ENCODE results near the gene KCMF1. TPM values are rescaled to one million over a fixed set of nuclear protein-coding genes. Genes with fewer than 3 reads are reported as not detected.

The KCMF1 gene
- total and polyA plus RNA-seq, 2 of the 13 experiments (the other 11 are each of a cell fraction or from before 2014, with no cell fraction given) = 62.1 to 116 TPM

DNA sequence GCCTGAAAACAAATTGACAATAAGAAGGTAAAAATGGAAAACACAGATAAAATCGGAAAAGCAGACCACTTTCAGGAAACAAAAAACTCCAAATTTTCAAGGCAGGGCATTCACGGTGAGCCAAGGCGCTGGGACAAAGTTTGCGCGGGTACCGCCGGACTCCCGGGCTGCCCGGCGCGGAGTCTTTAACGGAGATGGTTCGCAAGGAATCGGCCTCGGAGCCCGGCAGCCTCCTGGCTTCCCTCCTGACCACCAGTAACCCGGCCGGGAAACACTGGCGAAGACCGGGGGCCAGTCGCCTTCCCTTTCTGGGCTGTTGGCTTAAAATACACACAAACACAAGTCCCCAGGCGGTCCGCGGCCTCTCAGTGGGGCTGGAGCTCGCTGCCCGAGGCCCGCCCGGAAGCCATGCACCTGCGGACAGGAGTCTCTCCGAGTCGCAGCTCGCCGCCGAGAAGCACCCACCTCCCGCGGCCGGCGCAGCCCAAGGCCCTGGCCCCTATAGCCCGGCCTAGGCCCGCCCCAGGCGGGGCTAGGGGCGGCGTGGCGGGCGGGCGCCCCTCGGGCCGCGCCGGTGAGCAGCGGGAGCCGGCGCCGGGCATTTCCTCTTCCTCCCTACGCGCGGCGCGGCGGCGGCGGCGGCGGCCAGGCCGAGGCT lies 622 bp upstream of the KCMF1 start (continued):
- TF ChIP-seq, protein P1, sequence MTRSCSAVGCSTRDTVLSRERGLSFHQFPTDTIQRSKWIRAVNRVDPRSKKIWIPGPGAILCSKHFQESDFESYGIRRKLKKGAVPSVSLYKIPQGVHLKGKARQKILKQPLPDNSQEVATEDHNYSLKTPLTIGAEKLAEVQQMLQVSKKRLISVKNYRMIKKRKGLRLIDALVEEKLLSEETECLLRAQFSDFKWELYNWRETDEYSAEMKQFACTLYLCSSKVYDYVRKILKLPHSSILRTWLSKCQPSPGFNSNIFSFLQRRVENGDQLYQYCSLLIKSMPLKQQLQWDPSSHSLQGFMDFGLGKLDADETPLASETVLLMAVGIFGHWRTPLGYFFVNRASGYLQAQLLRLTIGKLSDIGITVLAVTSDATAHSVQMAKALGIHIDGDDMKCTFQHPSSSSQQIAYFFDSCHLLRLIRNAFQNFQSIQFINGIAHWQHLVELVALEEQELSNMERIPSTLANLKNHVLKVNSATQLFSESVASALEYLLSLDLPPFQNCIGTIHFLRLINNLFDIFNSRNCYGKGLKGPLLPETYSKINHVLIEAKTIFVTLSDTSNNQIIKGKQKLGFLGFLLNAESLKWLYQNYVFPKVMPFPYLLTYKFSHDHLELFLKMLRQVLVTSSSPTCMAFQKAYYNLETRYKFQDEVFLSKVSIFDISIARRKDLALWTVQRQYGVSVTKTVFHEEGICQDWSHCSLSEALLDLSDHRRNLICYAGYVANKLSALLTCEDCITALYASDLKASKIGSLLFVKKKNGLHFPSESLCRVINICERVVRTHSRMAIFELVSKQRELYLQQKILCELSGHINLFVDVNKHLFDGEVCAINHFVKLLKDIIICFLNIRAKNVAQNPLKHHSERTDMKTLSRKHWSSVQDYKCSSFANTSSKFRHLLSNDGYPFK (CRISPR knock-in tag; IDR thresholded peaks at IDR 0.05; ENCODE audit: borderline replicate concordance) = peak; percentile 37; the same call in 1 of the 2 replicates
- 0 out of 2 replicates have a peak, but pooled peaks have one; percentile 59 for TF ChIP-seq ZNF446 (CRISPR knock-in tag; IDR thresholded peaks at IDR 0.05)
- no peak for TF ChIP-seq IRF2 (CRISPR knock-in tag; IDR thresholded peaks at IDR 0.05)
- TF ChIP-seq NKX3-1 (CRISPR knock-in tag; IDR thresholded peaks at IDR 0.05) = 0 out of 2 replicates have a peak, but pooled peaks have one; percentile 19
- TF ChIP-seq MXI1 (IDR thresholded peaks at IDR 0.05; ENCODE audit: borderline replicate concordance, low read depth, low read length) = 0 out of 3 replicates have a peak, but pooled peaks have one; percentile 34
- TF ChIP-seq SRSF1 (optimal IDR thresholded peaks at IDR 0.05; ENCODE audit: low read depth, low read length) = peak; percentile 86
- TF ChIP-seq, protein P2, sequence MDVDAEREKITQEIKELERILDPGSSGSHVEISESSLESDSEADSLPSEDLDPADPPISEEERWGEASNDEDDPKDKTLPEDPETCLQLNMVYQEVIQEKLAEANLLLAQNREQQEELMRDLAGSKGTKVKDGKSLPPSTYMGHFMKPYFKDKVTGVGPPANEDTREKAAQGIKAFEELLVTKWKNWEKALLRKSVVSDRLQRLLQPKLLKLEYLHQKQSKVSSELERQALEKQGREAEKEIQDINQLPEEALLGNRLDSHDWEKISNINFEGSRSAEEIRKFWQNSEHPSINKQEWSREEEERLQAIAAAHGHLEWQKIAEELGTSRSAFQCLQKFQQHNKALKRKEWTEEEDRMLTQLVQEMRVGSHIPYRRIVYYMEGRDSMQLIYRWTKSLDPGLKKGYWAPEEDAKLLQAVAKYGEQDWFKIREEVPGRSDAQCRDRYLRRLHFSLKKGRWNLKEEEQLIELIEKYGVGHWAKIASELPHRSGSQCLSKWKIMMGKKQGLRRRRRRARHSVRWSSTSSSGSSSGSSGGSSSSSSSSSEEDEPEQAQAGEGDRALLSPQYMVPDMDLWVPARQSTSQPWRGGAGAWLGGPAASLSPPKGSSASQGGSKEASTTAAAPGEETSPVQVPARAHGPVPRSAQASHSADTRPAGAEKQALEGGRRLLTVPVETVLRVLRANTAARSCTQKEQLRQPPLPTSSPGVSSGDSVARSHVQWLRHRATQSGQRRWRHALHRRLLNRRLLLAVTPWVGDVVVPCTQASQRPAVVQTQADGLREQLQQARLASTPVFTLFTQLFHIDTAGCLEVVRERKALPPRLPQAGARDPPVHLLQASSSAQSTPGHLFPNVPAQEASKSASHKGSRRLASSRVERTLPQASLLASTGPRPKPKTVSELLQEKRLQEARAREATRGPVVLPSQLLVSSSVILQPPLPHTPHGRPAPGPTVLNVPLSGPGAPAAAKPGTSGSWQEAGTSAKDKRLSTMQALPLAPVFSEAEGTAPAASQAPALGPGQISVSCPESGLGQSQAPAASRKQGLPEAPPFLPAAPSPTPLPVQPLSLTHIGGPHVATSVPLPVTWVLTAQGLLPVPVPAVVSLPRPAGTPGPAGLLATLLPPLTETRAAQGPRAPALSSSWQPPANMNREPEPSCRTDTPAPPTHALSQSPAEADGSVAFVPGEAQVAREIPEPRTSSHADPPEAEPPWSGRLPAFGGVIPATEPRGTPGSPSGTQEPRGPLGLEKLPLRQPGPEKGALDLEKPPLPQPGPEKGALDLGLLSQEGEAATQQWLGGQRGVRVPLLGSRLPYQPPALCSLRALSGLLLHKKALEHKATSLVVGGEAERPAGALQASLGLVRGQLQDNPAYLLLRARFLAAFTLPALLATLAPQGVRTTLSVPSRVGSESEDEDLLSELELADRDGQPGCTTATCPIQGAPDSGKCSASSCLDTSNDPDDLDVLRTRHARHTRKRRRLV (CRISPR knock-in tag; IDR thresholded peaks at IDR 0.05) = peak; percentile 44; the same call in 1 of the 2 replicates
- 0 out of 2 replicates have a peak, but pooled peaks have one; percentile 34 for TF ChIP-seq SPEN (CRISPR knock-in tag; IDR thresholded peaks at IDR 0.05; ENCODE audit: low read depth)
- no peak for TF ChIP-seq ZBTB46 (CRISPR knock-in tag; IDR thresholded peaks at IDR 0.05; ENCODE audit: borderline replicate concordance)
- TF ChIP-seq NONO (IDR thresholded peaks at IDR 0.05) = no peak
- peak; percentile 40; the same call in 1 of the 2 replicates for TF ChIP-seq NONO (CRISPR knock-in tag; conservative IDR thresholded peaks at IDR 0.05)
- TF ChIP-seq MEIS1 (CRISPR knock-in tag; IDR thresholded peaks at IDR 0.05; ENCODE audit: borderline replicate concordance) = no peak
- TF ChIP-seq HES4 (CRISPR knock-in tag; IDR thresholded peaks at IDR 0.05; ENCODE audit: borderline replicate concordance) = no peak
- TF ChIP-seq ZNF281 (CRISPR knock-in tag; IDR thresholded peaks at IDR 0.05; ENCODE audit: borderline replicate concordance) = peak; percentile 30; the same call in 1 of the 2 replicates
- TF ChIP-seq PAWR (CRISPR knock-in tag; IDR thresholded peaks at IDR 0.05; ENCODE audit: borderline replicate concordance) = no peak
